ENCODE data around the gene MTRF1. TPM values are rescaled to one million over a fixed set of nuclear protein-coding genes. Genes with fewer than 3 reads are reported as not detected.

MTRF1 gene
- total RNA-seq, 1 experiment from 2014 or later, result 11.4 TPM

- TF ChIP-seq YY1 (IDR thresholded peaks at IDR 0.05; ENCODE audit: extremely low read depth, insufficient replicate concordance, low read depth, low read length), result no peak
- TF ChIP-seq SP1 (IDR thresholded peaks at IDR 0.05; ENCODE audit: low read depth), result no peak
- no peak for TF ChIP-seq ELF1 (IDR thresholded peaks at IDR 0.05; ENCODE audit: borderline replicate concordance, low read depth)
- TF ChIP-seq POLR2A (IDR thresholded peaks at IDR 0.05; ENCODE audit: borderline replicate concordance, extremely low read depth, insufficient read depth, insufficient read length), result no peak
- no peak for TF ChIP-seq SIN3A (IDR thresholded peaks at IDR 0.05; ENCODE audit: low read depth)
- no peak for TF ChIP-seq EZH2 (IDR thresholded peaks at IDR 0.05)
- TF ChIP-seq ZFX (IDR thresholded peaks at IDR 0.05), result no peak
- TF ChIP-seq FOSL1 (IDR thresholded peaks at IDR 0.05; ENCODE audit: low read depth), result no peak
- TF ChIP-seq EGR1 (IDR thresholded peaks at IDR 0.05; ENCODE audit: low read depth), result no peak
- no peak for TF ChIP-seq TCF7L2 (IDR thresholded peaks at IDR 0.05; ENCODE audit: borderline replicate concordance, extremely low read depth, insufficient read depth, insufficient read length)
- no peak overlapping the region for H3K4me2 ChIP-seq (ENCODE audit: low read length)
- CTCF ChIA-PET, result no interaction called here
These were observed 33.7 kb upstream of the MTRF1 start for GRCh38 chr13:41296879-41297646.

GRCh38 chr13:41295973-41296372, 32.6 kb upstream of the MTRF1 start:
- H3K36me3 ChIP-seq (ENCODE audit: control insufficient read depth in 1 of 2, insufficient read depth in 2 of 2, low read length in 2 of 2), result no peaks in the 10 kb centered on the region
- no peak for DNase-seq (ENCODE audit: low read depth, low spot score)
- TF ChIP-seq ZFX (IDR thresholded peaks at IDR 0.05) (no peak), EZH2phosphoT487 (IDR thresholded peaks at IDR 0.05; ENCODE audit: borderline replicate concordance) (no peak), POLR2A (IDR thresholded peaks at IDR 0.05; ENCODE audit: borderline replicate concordance, extremely low read depth, insufficient read depth, insufficient read length) (no peak), EZH2 (IDR thresholded peaks at IDR 0.05) (no peak), ELF1 (IDR thresholded peaks at IDR 0.05; ENCODE audit: borderline replicate concordance, low read depth) (no peak), CTCF (IDR thresholded peaks at IDR 0.05 in 2 of 3, conservative IDR thresholded peaks at IDR 0.05 in 1 of 3; ENCODE audit: borderline replicate concordance in 1 of 3, insufficient read depth in 1 of 3, low read depth in 2 of 3, low read length in 2 of 3) (no peak), SIN3A (IDR thresholded peaks at IDR 0.05; ENCODE audit: low read depth) (no peak)
- CTCF ChIA-PET, result no interaction called here
- H3K79me2 ChIP-seq (ENCODE audit: insufficient read depth, low read length), result no peaks in the 10 kb centered on the region
- H2AFZ ChIP-seq (ENCODE audit: low read depth, low read length, poor library complexity, severe bottlenecking), result no peak overlapping the region
- no peak overlapping the region for H3K9ac ChIP-seq (ENCODE audit: low read length)
- no peak overlapping the region for H3K27ac ChIP-seq (ENCODE audit: low read depth, low read length)
- H3K4me2 ChIP-seq (ENCODE audit: low read length), result no peak overlapping the region
- no peaks in the 10 kb centered on the region for H3K9me3 ChIP-seq (ENCODE audit: control insufficient read depth in 1 of 2, insufficient read depth in 1 of 2, low read depth in 1 of 2, low read length in 2 of 2)
- POLR2A ChIA-PET, result no interaction called here
- intact Hi-C loops (cut with micrococcal nuclease), result no loop called here
- H3K27me3 ChIP-seq (ENCODE audit: insufficient read depth, low read length), result no peaks in the 10 kb centered on the region
- no peak overlapping the region for H3K4me3 ChIP-seq (replicated peaks in 1 of 2; ENCODE audit: low read depth in 1 of 2, low read length in 2 of 2)
- RAD21 ChIA-PET (ENCODE audit: low non-redundant PET in 1 of 2, low total read pairs in 2 of 2, uncharacterized antibody in 2 of 2, unreplicated experiment in 2 of 2), result no interaction called here
- H3K4me1 ChIP-seq (ENCODE audit: control insufficient read depth in 1 of 2, insufficient read depth in 2 of 2, low read length in 2 of 2), result no peaks in the 10 kb centered on the region
- H3K9me2 ChIP-seq (ENCODE audit: insufficient read depth), result no peaks in the 10 kb centered on the region
- no TSS peak for BruUV-seq (replicated peaks)
- H4K20me1 ChIP-seq (ENCODE audit: insufficient read depth), result no peaks in the 10 kb centered on the region
- no peak for ATAC-seq

More at GRCh38 chr13:41296879-41297646, 33.7 kb upstream of the MTRF1 start:
- RAD21 ChIA-PET (ENCODE audit: low non-redundant PET in 1 of 2, low total read pairs in 2 of 2, uncharacterized antibody in 2 of 2, unreplicated experiment in 2 of 2), result no interaction called here
- Histone ChIP-seq H2AFZ (ENCODE audit: low read depth, low read length, poor library complexity, severe bottlenecking) (no peak overlapping the region), H3K27ac (ENCODE audit: low read depth, low read length) (no peak overlapping the region), H3K79me2 (ENCODE audit: insufficient read depth, low read length) (no peaks in the 10 kb centered on the region), H3K4me1 (ENCODE audit: control insufficient read depth in 1 of 2, insufficient read depth in 2 of 2, low read length in 2 of 2) (no peaks in the 10 kb centered on the region), H3K36me3 (ENCODE audit: control insufficient read depth in 1 of 2, insufficient read depth in 2 of 2, low read length in 2 of 2) (no peaks in the 10 kb centered on the region), H3K4me3 (replicated peaks in 1 of 2; ENCODE audit: low read depth in 1 of 2, low read length in 2 of 2) (no peak overlapping the region), H3K27me3 (ENCODE audit: insufficient read depth, low read length) (no peaks in the 10 kb centered on the region), H4K20me1 (ENCODE audit: insufficient read depth) (no peaks in the 10 kb centered on the region), H3K9ac (ENCODE audit: low read length) (no peak overlapping the region), H3K9me3 (ENCODE audit: control insufficient read depth in 1 of 2, insufficient read depth in 1 of 2, low read depth in 1 of 2, low read length in 2 of 2) (no peaks in the 10 kb centered on the region), H3K9me2 (ENCODE audit: insufficient read depth) (no peaks in the 10 kb centered on the region)
- DNase-seq (ENCODE audit: low read depth, low spot score) (no peak), ATAC-seq (no peak)
- POLR2A ChIA-PET, result no interaction called here
- BruUV-seq (replicated peaks), result no TSS peak
- intact Hi-C loops (cut with micrococcal nuclease), result no loop called here
